VCaP (cell line): Measurements from ENCODE around the gene MEX3D.

Experiments used
- H3K27ac ChIP-seq: fragments of 450-650 bp; 2 replicates; pipeline ENCODE4 v1.5.1; 2017
- TF ChIP-seq, protein P1 (sequence below): fragments of 450-650 bp; conservative IDR thresholded peaks from 2 replicates; pipeline ENCODE4 v1.5.1; 2017; ENCODE audit warnings: mild to moderate bottlenecking, moderate library complexity

MEX3D gene

DNA sequence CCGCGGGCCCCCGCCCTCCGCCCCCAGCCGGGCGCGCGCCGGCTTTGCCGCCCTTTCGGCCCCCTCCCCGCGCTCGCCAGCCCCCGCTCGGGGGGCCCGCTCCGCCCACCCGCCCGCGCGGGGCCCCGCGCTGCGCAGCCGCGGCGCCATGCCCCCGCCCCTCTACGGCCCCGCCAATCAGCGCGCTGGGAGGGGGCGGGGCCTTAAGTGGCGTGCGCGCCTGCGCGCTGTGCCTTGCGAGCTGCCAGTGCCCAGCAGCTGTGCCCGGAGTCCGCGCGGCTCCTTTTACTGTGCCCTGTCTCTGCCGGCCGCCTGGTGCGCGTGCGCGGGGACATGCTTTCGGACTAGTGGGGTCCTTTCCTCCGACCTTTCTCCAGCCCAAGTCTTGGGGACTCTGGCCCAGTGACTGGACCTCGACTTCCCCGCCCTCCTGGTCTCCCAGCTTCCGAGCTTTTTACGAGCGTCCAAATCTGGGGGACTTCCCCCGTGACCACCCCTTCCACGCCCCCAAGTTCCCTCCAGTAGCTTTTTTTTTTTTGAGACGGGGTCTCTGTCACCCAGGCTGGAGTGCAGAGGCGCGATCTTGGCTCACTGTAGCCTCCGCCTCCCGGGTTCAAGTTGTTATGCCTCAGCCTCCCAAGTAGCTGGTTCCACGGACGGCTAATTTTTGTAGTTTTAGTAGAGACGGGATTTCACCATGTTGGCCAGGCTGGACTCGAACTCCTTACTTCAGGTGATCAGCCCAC, 24.8 kb upstream of the MEX3D start, which contains the start of gene MBD3:
TSS of gene MBD3 (minus strand) at position 111 of the 746 bp plus-strand sequence. CDS start 234 bp downstream, outside the sequence.
- H3K27ac ChIP-seq: peak within 1 kb of the TSS; percentile 99
- TF ChIP-seq, protein P1, sequence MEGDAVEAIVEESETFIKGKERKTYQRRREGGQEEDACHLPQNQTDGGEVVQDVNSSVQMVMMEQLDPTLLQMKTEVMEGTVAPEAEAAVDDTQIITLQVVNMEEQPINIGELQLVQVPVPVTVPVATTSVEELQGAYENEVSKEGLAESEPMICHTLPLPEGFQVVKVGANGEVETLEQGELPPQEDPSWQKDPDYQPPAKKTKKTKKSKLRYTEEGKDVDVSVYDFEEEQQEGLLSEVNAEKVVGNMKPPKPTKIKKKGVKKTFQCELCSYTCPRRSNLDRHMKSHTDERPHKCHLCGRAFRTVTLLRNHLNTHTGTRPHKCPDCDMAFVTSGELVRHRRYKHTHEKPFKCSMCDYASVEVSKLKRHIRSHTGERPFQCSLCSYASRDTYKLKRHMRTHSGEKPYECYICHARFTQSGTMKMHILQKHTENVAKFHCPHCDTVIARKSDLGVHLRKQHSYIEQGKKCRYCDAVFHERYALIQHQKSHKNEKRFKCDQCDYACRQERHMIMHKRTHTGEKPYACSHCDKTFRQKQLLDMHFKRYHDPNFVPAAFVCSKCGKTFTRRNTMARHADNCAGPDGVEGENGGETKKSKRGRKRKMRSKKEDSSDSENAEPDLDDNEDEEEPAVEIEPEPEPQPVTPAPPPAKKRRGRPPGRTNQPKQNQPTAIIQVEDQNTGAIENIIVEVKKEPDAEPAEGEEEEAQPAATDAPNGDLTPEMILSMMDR: no peak

DNA sequence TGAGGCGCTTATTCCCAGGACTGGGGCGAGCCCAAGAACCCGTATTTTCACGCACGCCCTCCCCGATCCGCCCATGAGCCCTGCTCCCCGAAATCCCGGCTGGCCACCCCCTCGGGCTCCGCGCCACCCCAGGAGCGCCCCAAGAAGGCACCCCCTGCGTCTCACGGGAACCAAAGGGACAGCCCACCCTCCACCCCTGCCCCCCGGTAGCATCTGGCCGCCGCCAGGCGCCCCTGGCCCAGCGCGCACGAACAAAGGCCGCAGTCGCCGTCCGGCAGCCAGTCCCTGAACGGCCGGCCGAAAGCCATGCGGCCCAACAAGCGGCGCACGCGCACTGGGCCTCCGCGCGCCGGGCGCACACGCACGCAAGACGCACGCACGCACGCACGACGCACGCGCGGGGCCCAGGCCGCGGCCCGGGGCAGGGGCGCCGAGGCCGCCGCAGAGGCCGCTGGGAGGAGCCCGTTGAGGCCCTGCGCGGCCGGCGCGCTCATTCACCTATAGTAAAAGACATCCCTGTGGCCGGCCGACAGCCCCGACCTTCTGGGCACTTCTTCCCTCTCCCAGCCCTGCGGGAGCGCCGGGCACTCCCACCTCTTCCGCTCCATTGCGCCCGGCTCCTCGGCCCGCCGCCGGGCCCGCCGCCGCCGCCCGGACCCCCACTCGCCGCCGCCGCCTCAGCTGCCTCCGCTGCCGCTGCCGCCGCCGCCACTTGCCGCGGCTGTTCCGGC, 24.1 kb upstream of the MEX3D start:
- H3K27ac ChIP-seq: peak overlapping the region; percentile 99
- TF ChIP-seq, protein P1: no peak

DNA sequence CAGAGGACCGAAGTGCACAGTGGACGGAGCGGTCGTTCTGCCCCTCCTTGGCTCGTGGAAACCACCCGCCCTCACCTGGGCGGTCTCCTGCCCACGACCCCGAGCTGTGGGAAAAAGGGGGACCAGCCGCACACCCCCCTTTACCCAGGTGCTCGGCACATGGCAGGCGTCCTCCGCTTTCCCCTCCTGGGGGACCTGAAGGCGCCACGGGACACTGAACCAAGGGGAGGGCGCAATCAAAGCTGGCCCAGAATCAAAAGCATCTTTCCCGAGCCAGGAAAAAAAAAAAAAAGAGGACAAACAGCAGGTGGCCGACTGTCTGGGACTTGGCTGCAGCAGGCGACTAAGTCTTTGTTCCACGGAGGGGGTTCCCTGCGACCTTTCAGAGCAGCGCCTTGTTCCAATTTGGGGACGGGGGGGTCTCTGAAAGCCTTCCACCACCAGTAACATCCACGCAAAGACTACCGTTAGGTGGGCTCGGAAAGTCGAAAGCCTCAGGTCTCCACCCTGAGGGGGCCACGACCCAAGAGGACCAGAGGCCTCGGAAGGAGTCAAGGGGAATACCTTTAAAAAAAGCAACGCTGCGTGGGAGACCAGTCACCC, 23.4 kb upstream of the MEX3D start:
- TF ChIP-seq, protein P1: no peak
- peak overlapping the region; percentile 99 for H3K27ac ChIP-seq

DNA sequence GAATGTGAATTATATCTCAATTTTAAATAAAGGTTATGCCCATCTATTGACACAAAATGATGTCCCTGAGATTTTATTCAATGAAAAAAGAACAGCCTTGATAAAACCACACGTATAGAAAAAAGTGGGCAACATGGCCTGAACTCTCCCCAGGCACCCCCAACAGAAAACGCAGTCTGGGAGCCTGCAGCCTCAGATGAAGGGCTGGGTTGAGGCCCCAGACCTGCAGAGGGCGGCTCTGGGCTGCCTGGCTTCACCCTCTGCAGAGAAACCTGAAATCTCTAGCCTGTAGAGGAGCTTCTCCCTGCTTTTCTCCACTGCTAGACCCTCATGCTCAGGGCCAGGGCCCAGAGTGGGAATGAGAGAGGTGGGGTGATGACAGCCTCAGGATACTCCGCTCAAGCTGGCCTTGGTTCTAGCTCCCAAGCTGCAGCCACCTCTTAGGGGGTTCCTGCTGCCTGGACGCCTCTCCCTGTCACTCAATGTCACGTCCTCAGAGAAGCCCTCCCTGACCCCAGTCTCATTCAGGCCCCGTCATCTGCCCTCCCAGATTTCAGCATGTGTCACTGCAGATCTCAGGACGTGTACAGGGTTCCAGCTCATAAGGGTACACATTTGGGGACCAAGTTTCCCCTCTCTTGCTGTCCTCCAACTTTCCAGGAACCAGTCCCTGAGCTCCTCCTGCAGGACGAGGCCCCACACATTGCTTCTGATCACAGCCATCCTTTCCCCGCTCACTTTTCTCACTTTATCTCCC, 22.7 kb upstream of the MEX3D start:
- H3K27ac ChIP-seq: peak overlapping the region; percentile 99
- TF ChIP-seq, protein P1: peak; percentile 53

DNA sequence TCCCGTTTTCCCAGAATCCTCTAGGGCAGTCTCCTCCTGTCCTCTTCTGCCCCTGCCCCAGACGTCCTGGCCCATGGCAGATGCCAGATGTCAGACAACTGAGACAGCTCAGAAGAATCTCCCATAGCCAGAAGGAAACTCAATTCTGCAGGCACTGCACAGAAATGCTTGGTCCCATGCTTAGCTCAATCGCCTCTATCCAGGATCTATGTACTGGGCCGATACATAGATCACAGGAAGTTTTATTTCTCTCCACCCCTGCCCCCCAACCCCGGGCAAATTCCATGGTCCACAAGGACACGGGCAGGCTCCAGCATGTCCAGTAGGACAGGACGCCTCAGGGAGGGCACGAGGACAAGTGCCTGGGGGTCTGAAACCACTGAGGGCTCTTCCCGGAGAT, 19.7 kb upstream of the MEX3D start:
- TF ChIP-seq, protein P1: no peak
- 0 out of 2 replicates have a peak overlapping the region, but pooled peaks have one; percentile 8 for H3K27ac ChIP-seq

GRCh38 chr19:1585243-1585580, 17.1 kb upstream of the MEX3D start:
- TF ChIP-seq, protein P1: no peak
- no peak overlapping the region for H3K27ac ChIP-seq
